ENCODE results near the gene HSD17B13.

Gene HSD17B13

GRCh38 chr4:87274327-87274726 lies 48.4 kb downstream of the HSD17B13 start:
- no peak for DNase-seq (ENCODE audit: low read depth, low spot score)
- no peak overlapping the region for H3K27ac ChIP-seq

- DNase-seq (ENCODE audit: low read depth, low spot score), result no peak
- H3K27ac ChIP-seq, result no peak overlapping the region
Observed at GRCh38 chr4:87270825-87271224, 51.9 kb downstream of the HSD17B13 start.

GRCh38 chr4:87270144-87270543 lies 52.5 kb downstream of the HSD17B13 start:
- no peak overlapping the region for H3K27ac ChIP-seq
- no peak for DNase-seq (ENCODE audit: low read depth, low spot score)

GRCh38 chr4:87268411-87268810 lies 54.3 kb downstream of the HSD17B13 start:
- no peak overlapping the region for H3K27ac ChIP-seq
- no peak for DNase-seq (ENCODE audit: low read depth, low spot score)

GRCh38 chr4:87266986-87267385 lies 55.7 kb downstream of the HSD17B13 start:
- no peak overlapping the region for H3K27ac ChIP-seq
- DNase-seq (ENCODE audit: low read depth, low spot score), result no peak

- no peak overlapping the region for H3K27ac ChIP-seq
- DNase-seq (ENCODE audit: low read depth, low spot score), result no peak
Observed at GRCh38 chr4:87262886-87263285, 59.8 kb downstream of the HSD17B13 start.

- DNase-seq (ENCODE audit: low read depth, low spot score), result no peak
- H3K27ac ChIP-seq, result no peak overlapping the region
Observed at GRCh38 chr4:87260477-87260876, 62.2 kb downstream of the HSD17B13 start.

- DNase-seq (ENCODE audit: low read depth, low spot score), result no peak
- H3K27ac ChIP-seq, result no peak overlapping the region
Observed at GRCh38 chr4:87258677-87259076, 64.0 kb downstream of the HSD17B13 start.

GRCh38 chr4:87257523-87257922 lies 65.2 kb downstream of the HSD17B13 start:
- H3K27ac ChIP-seq, result no peak overlapping the region
- no peak for DNase-seq (ENCODE audit: low read depth, low spot score)

GRCh38 chr4:87255755-87256154 lies 66.9 kb downstream of the HSD17B13 start:
- no peak overlapping the region for H3K27ac ChIP-seq
- DNase-seq (ENCODE audit: low read depth, low spot score), result no peak
